ENCODE measurements around the gene VAMP5. TPM values are rescaled to one million over a fixed set of nuclear protein-coding genes. Genes with fewer than 3 reads are reported as not detected.

VAMP5 gene
- total and polyA plus RNA-seq, 8 donors: 49.6 to 87.7 (median 56.4) TPM

DNA sequence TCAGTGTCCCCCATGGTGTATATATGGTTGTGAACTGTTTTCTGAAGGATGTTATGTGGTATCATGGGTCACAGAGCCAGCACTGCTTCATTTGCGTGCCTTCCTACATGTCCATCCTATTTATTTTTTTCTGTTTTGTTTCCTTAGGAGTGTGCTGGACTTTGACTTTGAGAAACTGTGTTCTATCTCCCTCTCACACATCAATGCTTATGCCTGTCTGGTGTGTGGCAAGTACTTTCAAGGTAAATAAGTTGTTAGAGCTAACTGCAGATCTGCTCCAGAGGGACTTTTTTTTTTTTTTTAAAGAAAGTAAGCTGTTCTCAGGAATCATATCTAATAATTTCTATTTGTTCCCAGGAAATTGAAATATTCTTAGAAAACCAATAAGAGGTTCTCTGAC, 37.1 kb downstream of the VAMP5 start:
- TF ChIP-seq, protein P1, sequence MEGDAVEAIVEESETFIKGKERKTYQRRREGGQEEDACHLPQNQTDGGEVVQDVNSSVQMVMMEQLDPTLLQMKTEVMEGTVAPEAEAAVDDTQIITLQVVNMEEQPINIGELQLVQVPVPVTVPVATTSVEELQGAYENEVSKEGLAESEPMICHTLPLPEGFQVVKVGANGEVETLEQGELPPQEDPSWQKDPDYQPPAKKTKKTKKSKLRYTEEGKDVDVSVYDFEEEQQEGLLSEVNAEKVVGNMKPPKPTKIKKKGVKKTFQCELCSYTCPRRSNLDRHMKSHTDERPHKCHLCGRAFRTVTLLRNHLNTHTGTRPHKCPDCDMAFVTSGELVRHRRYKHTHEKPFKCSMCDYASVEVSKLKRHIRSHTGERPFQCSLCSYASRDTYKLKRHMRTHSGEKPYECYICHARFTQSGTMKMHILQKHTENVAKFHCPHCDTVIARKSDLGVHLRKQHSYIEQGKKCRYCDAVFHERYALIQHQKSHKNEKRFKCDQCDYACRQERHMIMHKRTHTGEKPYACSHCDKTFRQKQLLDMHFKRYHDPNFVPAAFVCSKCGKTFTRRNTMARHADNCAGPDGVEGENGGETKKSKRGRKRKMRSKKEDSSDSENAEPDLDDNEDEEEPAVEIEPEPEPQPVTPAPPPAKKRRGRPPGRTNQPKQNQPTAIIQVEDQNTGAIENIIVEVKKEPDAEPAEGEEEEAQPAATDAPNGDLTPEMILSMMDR (IDR thresholded peaks at IDR 0.05): no peak
- Histone ChIP-seq H3K4me1 (peaks cover 10 to 25% of the 10 kb centered on the region in 2 donors), H3K27ac (no peak overlapping the region), H3K4me3 (no peak overlapping the region), H3K27me3 (no peaks in the 10 kb centered on the region), H3K9me3 (no peaks in the 10 kb centered on the region), H3K36me3 (peaks cover 0 to 79% of the 10 kb centered on the region in 2 donors)
- ATAC-seq: no peak
- intact Hi-C loops (cut with DNase I): no loop called here
- no peak for DNase-seq

DNA sequence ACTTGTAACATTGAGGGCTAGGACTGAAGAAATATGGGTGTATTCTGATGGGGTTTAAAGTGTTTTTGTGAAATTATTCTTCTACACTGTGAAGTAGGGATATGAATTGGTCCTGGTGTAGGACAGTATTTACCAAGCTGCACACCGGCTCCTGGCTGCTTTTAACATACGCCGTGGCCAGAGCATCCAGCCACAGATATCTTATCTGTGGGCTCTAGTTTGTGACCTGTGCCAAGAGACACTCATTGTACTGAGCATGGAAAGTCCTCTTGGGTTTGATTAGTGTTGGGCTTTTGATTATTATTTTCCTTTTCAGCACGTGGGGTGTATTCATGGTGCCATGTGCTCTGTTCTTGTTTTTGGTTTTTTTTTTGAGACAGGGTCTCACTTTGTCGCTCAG, 39.8 kb downstream of the VAMP5 start:
- Histone ChIP-seq H3K36me3 (peaks cover 0 to 100% of the 10 kb centered on the region in 2 donors), H3K4me1 (peaks cover 0 to 2% of the 10 kb centered on the region in 2 donors), H3K27me3 (no peaks in the 10 kb centered on the region), H3K9me3 (no peaks in the 10 kb centered on the region), H3K27ac (no peak overlapping the region), H3K4me3 (no peak overlapping the region)
- TF ChIP-seq, protein P1 (IDR thresholded peaks at IDR 0.05): no peak
- ATAC-seq: no peak
- intact Hi-C loops (cut with DNase I): no loop called here
- no peak for DNase-seq

DNA sequence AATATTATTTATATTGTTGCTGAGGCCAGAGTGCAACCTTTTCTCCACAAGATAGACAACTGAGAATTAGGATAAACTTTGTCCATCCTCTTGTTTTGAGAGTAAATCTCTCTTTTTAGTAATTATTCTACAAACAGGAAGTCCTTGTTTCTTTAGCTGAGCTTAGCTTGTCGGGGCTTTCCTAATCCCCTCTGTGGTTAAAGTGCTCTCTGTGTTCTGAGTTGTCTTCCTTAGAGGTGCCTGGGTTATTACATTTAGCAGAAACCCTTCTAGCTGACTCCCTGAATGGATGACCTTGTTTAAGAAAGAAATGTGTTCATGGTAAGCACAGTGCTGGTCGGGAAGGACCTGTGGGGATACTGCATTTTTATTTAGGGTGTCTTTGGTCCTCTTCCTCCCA, 44.4 kb downstream of the VAMP5 start:
- DNase-seq (no peak), ATAC-seq (no peak)
- Histone ChIP-seq H3K27ac (no peak overlapping the region), H3K4me3 (no peak overlapping the region), H3K4me1 (no peaks in the 10 kb centered on the region), H3K27me3 (no peaks in the 10 kb centered on the region), H3K36me3 (peaks cover 0 to 100% of the 10 kb centered on the region in 2 donors), H3K9me3 (no peaks in the 10 kb centered on the region)
- intact Hi-C loops (cut with DNase I): no loop called here
- TF ChIP-seq, protein P1 (IDR thresholded peaks at IDR 0.05): no peak

DNA sequence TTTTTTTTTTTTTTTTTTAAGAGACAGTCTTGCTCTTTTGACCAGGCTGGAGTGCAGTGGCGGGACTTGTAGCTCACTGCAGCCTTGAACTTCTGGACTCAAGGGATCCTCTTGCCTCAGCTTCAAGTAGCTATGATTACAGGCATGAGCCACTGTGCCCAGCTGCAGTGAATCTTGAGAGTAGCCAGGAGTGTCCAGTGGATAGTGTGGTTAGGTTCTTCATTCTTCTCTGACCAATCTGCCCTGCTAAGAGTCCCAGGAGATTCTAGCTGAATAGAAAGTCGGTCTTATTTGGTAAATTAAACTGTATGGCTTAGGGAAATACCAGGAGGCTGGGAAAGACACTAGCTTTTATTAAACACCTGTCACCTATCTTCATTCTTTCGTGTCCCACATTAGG, 47.1 kb downstream of the VAMP5 start:
- H3K36me3 ChIP-seq: peaks cover 0 to 98% of the 10 kb centered on the region in 2 donors
- no peak for ATAC-seq
- DNase-seq: no peak
- no peak overlapping the region for H3K4me3 ChIP-seq
- no peaks in the 10 kb centered on the region for H3K27me3 ChIP-seq
- TF ChIP-seq, protein P1 (IDR thresholded peaks at IDR 0.05): no peak
- intact Hi-C loops (cut with DNase I): no loop called here
- no peaks in the 10 kb centered on the region for H3K9me3 ChIP-seq
- no peak overlapping the region for H3K27ac ChIP-seq
- no peaks in the 10 kb centered on the region for H3K4me1 ChIP-seq

DNA sequence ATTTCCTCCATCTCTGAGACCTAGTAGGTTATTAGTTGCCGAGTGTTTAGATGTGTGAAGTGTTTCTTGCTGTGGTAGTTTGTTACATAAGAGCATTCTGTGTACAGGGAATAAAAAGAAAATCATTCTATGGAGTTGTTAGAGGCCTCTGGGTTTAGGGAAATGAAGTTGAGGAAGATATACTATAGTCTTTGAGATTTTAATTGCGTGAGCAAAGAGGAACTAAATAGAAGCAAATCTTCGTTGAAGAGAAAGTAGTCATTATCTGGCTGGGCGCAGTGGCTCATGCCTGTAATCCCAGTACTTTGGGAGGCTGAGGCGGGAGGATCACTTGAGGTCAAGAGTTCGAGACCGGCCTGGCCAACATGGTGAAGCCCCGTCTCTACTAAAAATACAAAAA, 50.8 kb downstream of the VAMP5 start:
- Histone ChIP-seq H3K27me3 (no peaks in the 10 kb centered on the region), H3K9me3 (no peaks in the 10 kb centered on the region), H3K4me1 (peaks cover 0 to 6% of the 10 kb centered on the region in 2 donors), H3K4me3 (no peak overlapping the region), H3K27ac (no peak overlapping the region), H3K36me3 (peaks cover 0 to 96% of the 10 kb centered on the region in 2 donors)
- DNase-seq (no peak), ATAC-seq (no peak)
- TF ChIP-seq, protein P1 (IDR thresholded peaks at IDR 0.05): no peak
- intact Hi-C loops (cut with DNase I): no loop called here
